PC-3 (cell line): ENCODE results near the gene NAA60.

Experiments used
- EZH2 ChIP-seq: fragments of 300-600 bp; sonication (generic); IDR thresholded peaks from one replicate; pipeline ENCODE4 v1.6.1; 2017; ENCODE audit warnings: antibody characterized with exemption, mild to moderate bottlenecking, low read length; ENCODE audit not compliant: unreplicated experiment
- EZH2phosphoT487 ChIP-seq: fragments of 300-600 bp; sonication (generic); IDR thresholded peaks from 2 replicates; pipeline ENCODE4 v1.6.1; 2018; ENCODE audit warnings: mild to moderate bottlenecking, antibody characterized with exemption, low read length, borderline replicate concordance
- TF ChIP-seq, protein P1 (sequence below): fragments of 300-600 bp; sonication (generic); conservative IDR thresholded peaks from 2 replicates; pipeline ENCODE4 v1.5.1; 2017; ENCODE audit warnings: antibody characterized with exemption, low read depth, mild to moderate bottlenecking, low read length

DNA sequence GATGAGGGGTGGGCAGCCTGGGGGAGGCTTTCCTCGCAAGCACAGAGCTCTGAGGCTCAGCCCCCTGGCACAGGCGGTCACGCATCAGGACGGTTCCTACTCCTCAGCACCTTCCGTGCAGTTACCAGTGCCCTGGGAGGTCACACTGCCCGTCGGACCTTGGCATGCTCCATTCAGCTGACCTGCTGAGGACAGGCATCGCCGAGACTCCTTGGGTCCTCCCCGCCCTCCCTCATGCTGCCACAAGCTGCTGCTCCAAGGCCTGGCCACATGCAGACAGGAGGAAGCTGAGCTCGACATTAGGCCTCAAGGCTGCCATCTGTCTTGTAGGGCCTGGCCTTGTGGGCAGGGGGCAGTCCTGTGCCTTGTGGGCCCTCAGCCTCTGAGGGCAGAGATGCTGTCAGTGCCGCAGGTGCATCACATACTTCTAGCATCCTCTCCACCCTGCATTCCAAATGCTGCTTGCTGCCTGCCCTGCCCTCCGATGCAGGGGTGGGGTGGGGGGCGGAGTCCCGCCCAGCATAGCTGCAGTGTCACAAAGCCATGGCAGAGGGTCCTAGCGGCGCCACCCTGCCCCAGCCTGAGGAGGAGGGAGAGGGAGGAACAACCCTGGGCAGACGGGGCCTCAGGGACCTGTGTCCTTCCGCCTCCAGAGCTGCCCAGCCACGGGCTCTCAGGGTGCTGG lies 42.5 kb downstream of the NAA60 start:
- TF ChIP-seq, protein P1, sequence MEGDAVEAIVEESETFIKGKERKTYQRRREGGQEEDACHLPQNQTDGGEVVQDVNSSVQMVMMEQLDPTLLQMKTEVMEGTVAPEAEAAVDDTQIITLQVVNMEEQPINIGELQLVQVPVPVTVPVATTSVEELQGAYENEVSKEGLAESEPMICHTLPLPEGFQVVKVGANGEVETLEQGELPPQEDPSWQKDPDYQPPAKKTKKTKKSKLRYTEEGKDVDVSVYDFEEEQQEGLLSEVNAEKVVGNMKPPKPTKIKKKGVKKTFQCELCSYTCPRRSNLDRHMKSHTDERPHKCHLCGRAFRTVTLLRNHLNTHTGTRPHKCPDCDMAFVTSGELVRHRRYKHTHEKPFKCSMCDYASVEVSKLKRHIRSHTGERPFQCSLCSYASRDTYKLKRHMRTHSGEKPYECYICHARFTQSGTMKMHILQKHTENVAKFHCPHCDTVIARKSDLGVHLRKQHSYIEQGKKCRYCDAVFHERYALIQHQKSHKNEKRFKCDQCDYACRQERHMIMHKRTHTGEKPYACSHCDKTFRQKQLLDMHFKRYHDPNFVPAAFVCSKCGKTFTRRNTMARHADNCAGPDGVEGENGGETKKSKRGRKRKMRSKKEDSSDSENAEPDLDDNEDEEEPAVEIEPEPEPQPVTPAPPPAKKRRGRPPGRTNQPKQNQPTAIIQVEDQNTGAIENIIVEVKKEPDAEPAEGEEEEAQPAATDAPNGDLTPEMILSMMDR = no peak
- no peak for TF ChIP-seq EZH2
- no peak for TF ChIP-seq EZH2phosphoT487
